Aorta (tissue), 5 donors: Measurements from ENCODE around the gene WDFY3. TPM values are rescaled to one million over a fixed set of nuclear protein-coding genes. Genes with fewer than 3 reads are reported as not detected.

ENCODE experiments used
- ATAC-seq: fragments of 200-7000 bp; cut with Tn5 transposase; one replicate; pipeline ENCODE4 v1.9.1; 2022; ENCODE audit warnings: moderate library complexity; ENCODE audit not compliant: low FRiP score
- DNase-seq, 2 donors: peaks; one replicate each; pipeline ENCODE4 v3.0.0-alpha.2; 2020
- H3K27ac ChIP-seq, 2 donors: one replicate each; pipeline ENCODE4 v1.5.1; 2013; ENCODE audit warnings: low read length in 2 of 2, mild to moderate bottlenecking in 2 of 2, moderate library complexity in 2 of 2, control low read depth in 1 of 2, inconsistent platforms in 1 of 2, low read depth in 1 of 2
- H3K27me3 ChIP-seq, 2 donors: one replicate each; pipeline ENCODE4 v1.6.1; 2013; ENCODE audit warnings: control low read depth in 1 of 2, low read length in 1 of 2, mild to moderate bottlenecking in 1 of 2, moderate library complexity in 1 of 2; ENCODE audit not compliant: insufficient read depth in 2 of 2, control insufficient read depth in 1 of 2
- H3K36me3 ChIP-seq, 2 donors: one replicate each; pipeline ENCODE4 v1.6.1; 2013; ENCODE audit warnings: control low read depth in 1 of 2, low read length in 1 of 2, mild to moderate bottlenecking in 1 of 2; ENCODE audit not compliant: insufficient read depth in 2 of 2, control insufficient read depth in 1 of 2
- H3K4me1 ChIP-seq, 2 donors: one replicate each; pipeline ENCODE4 v1.6.1; 2013; ENCODE audit warnings: low read length in 2 of 2, control low read depth in 1 of 2, mild to moderate bottlenecking in 1 of 2, moderate library complexity in 1 of 2; ENCODE audit not compliant: insufficient read depth in 2 of 2, control insufficient read depth in 1 of 2
- H3K4me3 ChIP-seq, 2 donors: one replicate each; pipeline ENCODE4 v1.5.1; 2013; ENCODE audit warnings: low read length in 2 of 2, control low read depth in 1 of 2, mild to moderate bottlenecking in 1 of 2
- H3K9me3 ChIP-seq: one replicate; pipeline ENCODE4 v1.6.1; 2013; ENCODE audit warnings: mild to moderate bottlenecking, low read length; ENCODE audit not compliant: control insufficient read depth
- WGBS, 2 donors: extraction: QIAGEN DNeasy Blood & Tissue Kit; methylation state at CpG; one replicate each; pipeline ENCODE4 v1.1.7; 2013; 5-methylcytosine and 5-hydroxymethylcytosine counted together
- intact Hi-C, 2 donors: fragments of 100-400 bp; cut with DNase I; formaldehyde crosslinking; loops; one replicate each; pipeline versions ENCODE4 v1.14.2 to v1.15.0; 2022
- polyA plus RNA-seq, 2 donors: library from polyadenylated mRNA; stranded (reverse); fragments of 200-250 nt; gene quantifications; one replicate each; pipeline ENCODE4 v1.2.3, GENCODE V29; 2013
- total RNA-seq, 2 donors: library from RNA; stranded (reverse); fragmentation: NEBNext Ultra II Directional; extraction: Animal tissue kit (Norgen Biotek cat#: 25700); gene quantifications; one replicate each; pipeline ENCODE4 v1.2.1, GENCODE V29; 2021
- donor health status: healthy with polysubstance abuse.
- donor health status: Bipolar disorder and iron deficiency.
- donor health status: DM: no; HTN: no; CAD: no.
- donor health status: DM: no; HTN: no; CAD: no.
- donor health status: DM: yes; HTN: yes; CAD: no.

WDFY3 gene
- total and polyA plus RNA-seq, 4 donors, result 3.4 to 177 (median 69.5) TPM

DNA sequence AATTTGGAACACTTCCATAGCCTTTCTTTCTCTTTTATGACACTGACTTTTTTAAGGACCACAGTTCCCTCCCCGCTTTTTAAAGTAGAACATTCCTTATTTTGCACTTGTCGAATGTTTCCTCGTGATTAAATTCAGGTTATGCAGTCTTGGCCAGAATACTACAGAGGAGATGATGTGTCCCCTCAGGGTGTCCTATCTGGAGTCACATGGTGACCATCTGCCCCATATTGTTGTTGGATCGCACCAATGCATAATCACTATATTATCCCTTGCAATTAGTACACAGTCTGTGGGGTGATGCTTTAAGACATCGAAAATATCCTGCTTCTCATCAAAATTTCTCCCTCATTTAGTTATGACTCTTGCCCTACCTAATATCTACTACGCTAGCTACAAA lies 27.4 kb downstream of the WDFY3 start:
- no peak for DNase-seq
- intact Hi-C loops, result no loop called here
- ATAC-seq, result no peak
- no peaks in the 10 kb centered on the region for H3K36me3 ChIP-seq
- no peak overlapping the region for H3K4me3 ChIP-seq
- 59% methylated on average over 6 of the region's 6 CpGs for WGBS, 2 donors
- no peaks in the 10 kb centered on the region for H3K9me3 ChIP-seq
- no peaks in the 10 kb centered on the region for H3K27me3 ChIP-seq
- H3K27ac ChIP-seq, result peak overlapping the region in 1 of 2 donors; percentile 59
- H3K4me1 ChIP-seq, result peaks cover 5 to 12% of the 10 kb centered on the region in 2 donors

DNA sequence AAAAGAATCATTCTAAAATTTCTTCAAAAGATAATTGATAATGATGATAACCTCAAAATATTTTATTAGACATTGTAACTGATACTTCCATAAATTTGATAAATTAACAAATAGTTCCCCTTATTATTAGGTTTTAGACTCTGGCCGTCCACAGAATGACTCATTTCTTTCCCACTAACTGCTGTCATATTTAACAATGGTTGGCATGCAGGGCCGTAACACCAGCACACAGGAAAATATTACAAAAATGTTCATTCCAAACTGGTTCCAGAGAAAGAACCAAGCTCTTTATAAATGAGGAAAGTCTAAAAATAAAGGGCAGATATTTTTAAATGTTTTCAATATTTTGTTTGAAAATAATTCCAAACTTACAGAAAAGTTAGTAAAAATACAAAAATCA lies 28.2 kb downstream of the WDFY3 start:
- H3K9me3 ChIP-seq, result no peaks in the 10 kb centered on the region
- peaks cover 5 to 12% of the 10 kb centered on the region in 2 donors for H3K4me1 ChIP-seq
- ATAC-seq, result peak; percentile 73
- no peak overlapping the region for H3K4me3 ChIP-seq
- H3K36me3 ChIP-seq, result no peaks in the 10 kb centered on the region
- intact Hi-C loops, result no loop called here
- H3K27me3 ChIP-seq, result no peaks in the 10 kb centered on the region
- H3K27ac ChIP-seq, result no peak overlapping the region
- 0 to 5% methylated on average over 2 of the region's 2 CpGs for WGBS, 2 donors
- no peak for DNase-seq

DNA sequence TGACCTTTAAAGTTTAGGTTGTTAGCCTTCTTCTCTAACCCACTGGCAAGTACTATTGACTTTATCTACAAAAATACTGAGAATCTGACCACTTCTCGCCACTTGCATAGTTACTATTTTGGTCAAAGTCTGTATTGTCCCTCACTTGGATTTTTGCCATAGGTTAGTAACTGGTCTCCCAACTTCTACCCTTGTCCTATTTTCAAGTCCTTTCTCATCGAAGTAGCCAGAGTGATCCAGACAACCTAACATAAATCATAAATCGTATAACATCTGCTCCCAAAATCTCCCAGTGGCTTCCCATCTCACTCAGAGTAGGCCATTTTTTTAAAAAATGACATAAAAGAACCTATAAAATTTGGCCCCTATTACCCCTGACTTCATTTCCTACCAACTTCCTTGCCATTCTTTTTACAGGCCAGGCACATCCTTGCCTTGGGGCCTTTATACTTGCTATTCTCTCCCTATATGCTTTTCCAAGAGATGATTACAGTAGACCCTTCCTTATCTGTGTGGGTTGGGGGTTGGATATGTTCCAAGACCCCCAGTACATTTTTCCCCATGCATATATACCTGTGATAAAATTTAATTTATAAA lies 29.0 kb downstream of the WDFY3 start:
- Histone ChIP-seq H3K27me3 (no peaks in the 10 kb centered on the region), H3K9me3 (no peaks in the 10 kb centered on the region), H3K36me3 (no peaks in the 10 kb centered on the region), H3K4me3 (no peak overlapping the region), H3K27ac (peak overlapping the region; percentile 80 to 93), H3K4me1 (peaks cover 5 to 12% of the 10 kb centered on the region in 2 donors)
- intact Hi-C loops, result no loop called here
- DNase-seq (no peak), ATAC-seq (no peak)
- WGBS, 2 donors, result 22 to 23% methylated on average over 3 of the region's 3 CpGs

DNA sequence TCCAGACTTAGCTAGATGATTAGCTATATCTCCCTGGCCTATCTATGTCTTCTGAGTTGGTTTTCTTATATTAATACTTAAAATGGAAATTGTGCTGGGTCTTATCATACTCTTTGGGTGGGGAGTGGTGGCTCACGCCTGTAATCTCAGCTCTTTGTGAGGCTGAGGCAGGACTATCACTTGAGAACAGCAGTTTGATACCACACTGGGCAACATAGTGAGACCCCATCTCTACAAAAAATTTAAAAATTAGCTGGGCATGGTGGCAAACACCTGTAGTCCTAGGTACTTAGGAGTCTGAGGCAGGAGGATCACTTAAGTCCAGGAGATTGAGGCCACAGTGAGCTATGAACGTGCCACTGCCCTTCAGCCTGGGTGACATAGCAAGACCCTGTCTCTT lies 30.4 kb downstream of the WDFY3 start:
- no peak for ATAC-seq
- H3K4me3 ChIP-seq, result no peak overlapping the region
- peaks cover 9 to 12% of the 10 kb centered on the region in 2 donors for H3K4me1 ChIP-seq
- no peaks in the 10 kb centered on the region for H3K27me3 ChIP-seq
- DNase-seq, result no peak
- peak overlapping the region in 1 of 2 donors; percentile 71 for H3K27ac ChIP-seq
- intact Hi-C loops, result no loop called here
- no peaks in the 10 kb centered on the region for H3K36me3 ChIP-seq
- no peaks in the 10 kb centered on the region for H3K9me3 ChIP-seq
- 80 to 82% methylated on average over 2 of the region's 2 CpGs for WGBS, 2 donors

DNA sequence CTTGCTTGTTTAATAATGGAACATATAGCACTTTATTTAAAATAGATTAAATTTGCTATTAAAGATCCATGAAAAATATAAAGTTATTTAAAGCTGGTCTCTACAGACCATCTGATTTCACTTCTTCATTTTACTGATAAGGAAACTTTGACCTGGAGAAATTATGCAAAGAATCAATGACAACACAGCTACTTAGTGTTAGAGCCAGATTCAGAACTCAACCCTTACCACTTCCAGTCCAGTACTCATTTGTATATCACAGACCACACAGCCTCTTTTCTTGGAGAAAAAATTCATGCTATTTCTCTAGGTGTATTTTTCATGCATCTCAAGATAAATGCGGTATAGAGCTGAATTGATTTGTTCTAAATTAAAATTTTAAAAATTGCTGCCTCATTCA lies 34.0 kb downstream of the WDFY3 start:
- intact Hi-C loops, result no loop called here
- Histone ChIP-seq H3K27ac (no peak overlapping the region), H3K4me1 (peaks cover 4 to 6% of the 10 kb centered on the region in 2 donors), H3K27me3 (no peaks in the 10 kb centered on the region), H3K9me3 (no peaks in the 10 kb centered on the region), H3K36me3 (peaks cover 0 to under 1% of the 10 kb centered on the region in 2 donors), H3K4me3 (no peak overlapping the region)
- DNase-seq (no peak), ATAC-seq (no peak)
- WGBS, 2 donors, result 74 to 82% methylated on average over 1 of the region's 1 CpG

DNA sequence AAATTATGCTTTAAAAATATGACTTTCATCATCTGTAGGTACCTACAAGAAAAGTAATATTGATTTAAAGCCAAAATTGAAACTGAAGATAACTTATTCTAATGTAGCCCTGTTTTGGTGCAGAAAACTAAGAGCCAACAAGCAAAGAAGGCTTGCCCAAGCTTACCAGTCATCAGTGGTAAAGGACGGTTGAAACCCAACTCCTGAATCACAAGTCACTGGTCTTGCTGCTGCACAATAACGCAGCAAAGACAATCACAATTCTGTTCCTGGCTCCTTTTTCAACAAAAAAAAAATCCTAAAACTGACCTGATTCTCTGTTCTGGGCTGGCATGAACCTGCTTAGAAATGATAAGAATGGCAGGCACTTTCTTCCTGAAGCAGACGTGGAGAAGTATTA lies 34.5 kb downstream of the WDFY3 start:
- intact Hi-C loops, result no loop called here
- ATAC-seq (no peak), DNase-seq (no peak)
- H3K36me3 ChIP-seq, result peaks cover 0 to 2% of the 10 kb centered on the region in 2 donors
- peak overlapping the region in 1 of 2 donors; percentile 51 for H3K27ac ChIP-seq
- no peak overlapping the region for H3K4me3 ChIP-seq
- peaks cover 0 to 4% of the 10 kb centered on the region in 2 donors for H3K4me1 ChIP-seq
- 22 to 27% methylated on average over 3 of the region's 3 CpGs for WGBS, 2 donors
- no peaks in the 10 kb centered on the region for H3K27me3 ChIP-seq
- H3K9me3 ChIP-seq, result no peaks in the 10 kb centered on the region

DNA sequence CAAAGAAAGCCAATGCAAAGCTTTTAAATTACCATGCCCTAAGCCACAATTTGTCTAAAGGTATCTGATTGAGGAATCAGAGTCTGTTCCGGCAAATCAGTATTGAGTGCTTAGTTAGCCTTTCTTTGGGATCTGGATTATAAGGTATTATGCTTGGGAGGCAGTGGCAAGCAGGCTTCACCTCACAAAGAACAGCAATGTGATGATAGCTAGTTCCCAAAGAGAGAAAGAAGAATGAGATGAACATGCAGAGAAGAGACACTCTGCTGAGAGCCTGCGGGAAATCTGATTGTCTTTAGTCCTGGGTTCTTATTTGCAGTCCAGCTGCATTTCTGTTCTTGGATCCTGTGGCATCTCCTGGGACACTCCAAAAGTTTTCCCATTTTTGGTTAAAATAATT lies 35.2 kb downstream of the WDFY3 start:
- H3K4me1 ChIP-seq, result peaks cover 0 to 4% of the 10 kb centered on the region in 2 donors
- peaks cover 0 to 2% of the 10 kb centered on the region in 2 donors for H3K36me3 ChIP-seq
- WGBS, 2 donors, result 86 to 92% methylated on average over 2 of the region's 2 CpGs
- DNase-seq, result no peak
- no peaks in the 10 kb centered on the region for H3K27me3 ChIP-seq
- no peaks in the 10 kb centered on the region for H3K9me3 ChIP-seq
- no peak for ATAC-seq
- H3K4me3 ChIP-seq, result no peak overlapping the region
- intact Hi-C loops, result no loop called here
- no peak overlapping the region for H3K27ac ChIP-seq

DNA sequence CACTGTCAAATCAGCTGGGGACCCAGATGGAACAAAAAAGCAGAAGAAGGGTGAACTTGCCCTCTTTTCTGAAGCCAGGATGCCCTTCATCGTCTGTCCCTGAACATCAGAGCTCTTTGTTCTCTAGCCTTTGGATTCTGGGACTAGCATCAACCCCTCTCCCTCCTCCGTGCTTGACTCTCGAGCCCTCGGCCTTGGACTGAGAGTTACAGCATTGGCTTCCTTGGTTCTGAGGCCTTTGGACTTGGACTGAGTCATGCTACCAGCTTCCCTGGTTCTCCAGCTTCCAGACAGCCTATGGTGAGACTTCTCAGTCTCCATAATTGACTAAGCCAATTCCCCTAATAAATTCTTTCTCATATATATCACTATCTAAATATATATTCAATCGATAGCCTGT lies 38.4 kb downstream of the WDFY3 start:
- intact Hi-C loops, result no loop called here
- H3K4me3 ChIP-seq, result no peak overlapping the region
- no peak overlapping the region for H3K27ac ChIP-seq
- peaks cover 4% of the 10 kb centered on the region in 2 donors for H3K4me1 ChIP-seq
- DNase-seq (no peak), ATAC-seq (no peak)
- H3K9me3 ChIP-seq, result no peaks in the 10 kb centered on the region
- no peaks in the 10 kb centered on the region for H3K27me3 ChIP-seq
- 97 to 98% methylated on average over 5 of the region's 5 CpGs for WGBS, 2 donors
- peaks cover 0 to 2% of the 10 kb centered on the region in 2 donors for H3K36me3 ChIP-seq

DNA sequence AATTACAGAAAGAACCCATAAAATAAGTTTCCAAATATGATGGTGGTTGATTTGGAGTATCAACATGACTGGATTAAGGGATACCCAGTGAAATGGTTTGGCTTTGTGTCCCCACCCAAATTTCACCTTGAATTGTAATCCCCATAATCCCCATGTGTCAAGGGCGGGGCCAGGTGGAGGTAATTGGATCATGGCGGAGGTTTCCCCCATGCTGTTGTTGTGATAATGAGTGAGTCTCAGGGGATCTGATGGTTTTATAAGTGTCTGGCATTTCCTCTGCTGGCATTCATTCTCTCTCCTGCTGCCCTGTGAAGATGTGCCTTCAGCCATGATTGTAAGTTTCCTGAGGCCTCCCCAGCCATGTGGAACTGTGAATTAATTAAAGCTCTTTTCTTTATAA lies 39.1 kb downstream of the WDFY3 start:
- WGBS, 2 donors, result 88 to 99% methylated on average over 2 of the region's 2 CpGs
- no peaks in the 10 kb centered on the region for H3K9me3 ChIP-seq
- peaks cover 4% of the 10 kb centered on the region in 2 donors for H3K4me1 ChIP-seq
- intact Hi-C loops, result no loop called here
- ATAC-seq, result no peak
- DNase-seq, result no peak
- peaks cover 0 to 2% of the 10 kb centered on the region in 2 donors for H3K36me3 ChIP-seq
- H3K27ac ChIP-seq, result no peak overlapping the region
- H3K4me3 ChIP-seq, result no peak overlapping the region
- no peaks in the 10 kb centered on the region for H3K27me3 ChIP-seq
